Panc1 (cell line): Measurements from ENCODE around the gene OR8G5. TPM values are rescaled to one million over a fixed set of nuclear protein-coding genes. Genes with fewer than 3 reads are reported as not detected.

Source experiments
- ATAC-seq: fragments of 200-7000 bp; cut with Tn5 transposase; 2 replicates; pipeline ENCODE4 v1.9.1; 2020; ENCODE audit warnings: mild to moderate bottlenecking, moderate library complexity
- Bru-seq: library from RNA; stranded (reverse); fragments of 400-500 nt; gene quantifications from one replicate; lab custom pipeline; 2021; lab: Mats Ljungman, UMichigan
- BruChase-seq, 2 experiments: library from RNA; stranded (reverse); fragments of 400-500 nt; gene quantifications; one replicate each; lab custom pipeline; 2021; lab: Mats Ljungman, UMichigan
- BruUV-seq: library from RNA; stranded (reverse); fragments of 400-500 nt; replicated peaks from 2 replicates; lab custom pipeline; 2021; lab: Mats Ljungman, UMichigan
- CTCF ChIA-PET: fragments of 300-600 bp; sonication (Branson Sonifier 250); formaldehyde crosslinking; loops from one replicate; lab custom pipeline; 2022; ENCODE audit warnings: antibody characterized with exemption; lab: Charles Lee
- POLR2A ChIA-PET: fragments of 300-600 bp; sonication (Branson Sonifier 250); formaldehyde crosslinking; loops from one replicate; lab custom pipeline; 2022; ENCODE audit warnings: antibody characterized with exemption; lab: Charles Lee
- DNase-seq: peaks from one replicate; pipeline ENCODE4 v3.0.0-alpha.2; 2010; ENCODE audit warnings: low read depth, low spot score
- H3K27ac ChIP-seq: 2 replicates; pipeline ENCODE4 v1.5.1; 2011; ENCODE audit warnings: mild to moderate bottlenecking, low read length, inconsistent platforms
- H3K27me3 ChIP-seq: fragments of 200-500 bp; sonication (Bioruptor generic); 2 replicates; pipeline ENCODE4 v1.6.0; 2014; ENCODE audit warnings: low read length, inconsistent platforms; ENCODE audit not compliant: control insufficient read depth, insufficient read depth
- H3K36me3 ChIP-seq: fragments of 200-500 bp; sonication (Bioruptor generic); 2 replicates; pipeline ENCODE4 v1.5.1; 2014; ENCODE audit warnings: inconsistent platforms, mild to moderate bottlenecking, low read length, moderate library complexity; ENCODE audit not compliant: control insufficient read depth, insufficient read depth
- H3K4me1 ChIP-seq: 2 replicates; pipeline ENCODE4 v1.5.1; 2011; ENCODE audit warnings: inconsistent platforms, mild to moderate bottlenecking, low read length, moderate library complexity; ENCODE audit not compliant: control insufficient read depth, insufficient read depth
- H3K4me3 ChIP-seq, 2 experiments: 2 replicates each; pipeline ENCODE4 v1.5.1; 2011 to 2012; ENCODE audit warnings: low read depth in 2 of 2, low read length in 2 of 2, mild to moderate bottlenecking in 2 of 2, inconsistent platforms in 1 of 2, moderate library complexity in 1 of 2
- H3K9me3 ChIP-seq: fragments of 200-500 bp; sonication (Bioruptor generic); 2 replicates; pipeline ENCODE4 v1.5.1; 2014; ENCODE audit warnings: low read depth, mild to moderate bottlenecking, inconsistent platforms, low read length, moderate library complexity; ENCODE audit not compliant: control insufficient read depth, insufficient read depth
- CTCF ChIP-seq: fragments of 450-650 bp; IDR thresholded peaks from 2 replicates; pipeline ENCODE4 v1.5.1; 2017; ENCODE audit warnings: mild to moderate bottlenecking
- POLR2AphosphoS5 ChIP-seq: IDR thresholded peaks from 2 replicates; pipeline ENCODE4 v1.6.1; 2012; ENCODE audit warnings: mild to moderate bottlenecking, low read depth, low read length, moderate library complexity
- SIN3A ChIP-seq: IDR thresholded peaks from 2 replicates; pipeline ENCODE4 v1.6.1; 2012; ENCODE audit warnings: low read depth, mild to moderate bottlenecking, low read length, moderate library complexity, borderline replicate concordance; ENCODE audit not compliant: insufficient read depth
- TCF7L2 ChIP-seq: IDR thresholded peaks from 2 replicates; pipeline ENCODE4 v1.6.1; 2011; ENCODE audit warnings: mild to moderate bottlenecking, low read depth, low read length, inconsistent platforms
- in situ Hi-C: cut with HindIII; loops from 2 replicates; pipeline ENCODE4 v1.10.0; 2016; ENCODE audit warnings: low sequenced_read_pairs, low pct_unique_long_range_greater_than_20kb
- intact Hi-C: fragments of 100-400 bp; cut with micrococcal nuclease; formaldehyde crosslinking; loops from one replicate; pipeline ENCODE4 v1.10.0; 2022; ENCODE audit not compliant: unreplicated experiment
- long read RNA-seq: library from polyadenylated mRNA; unstranded; transcript quantifications from one replicate; pipeline ENCODE4 v2.0.0, GENCODE V29; 2021; ENCODE audit not compliant: unreplicated experiment
- polyA plus RNA-seq: library from polyadenylated mRNA; unstranded; fragments of >200 nt; gene quantifications from one replicate; pipeline ENCODE4 v1.2.1, GENCODE V29; 2012; ENCODE audit warnings: missing spikeins; ENCODE audit not compliant: insufficient read length
- total RNA-seq: library from RNA; stranded (reverse); gene quantifications from one replicate; pipeline ENCODE4 v1.2.1, GENCODE V29; 2021; ENCODE audit not compliant: unreplicated experiment
- TF ChIP-seq, protein P1 (sequence below), 2 experiments: IDR thresholded peaks; 2 replicates each; pipeline ENCODE4 v1.6.1; 2011 to 2012; ENCODE audit warnings: low read depth in 2 of 2, control low read depth in 1 of 2, low read length in 1 of 2, mild to moderate bottlenecking in 1 of 2, moderate library complexity in 1 of 2; ENCODE audit not compliant: insufficient read depth in 1 of 2

OR8G5 gene
- total RNA-seq (not detected), Bru-seq, nascent RNA (not detected), BruChase-seq, experiment 1, labeled RNA remaining after a 2-hour chase (not detected), BruChase-seq, experiment 2, labeled RNA remaining after a 6-hour chase (not detected)
- not detected for polyA plus RNA-seq
- long read RNA-seq, result 0 reads

DNA sequence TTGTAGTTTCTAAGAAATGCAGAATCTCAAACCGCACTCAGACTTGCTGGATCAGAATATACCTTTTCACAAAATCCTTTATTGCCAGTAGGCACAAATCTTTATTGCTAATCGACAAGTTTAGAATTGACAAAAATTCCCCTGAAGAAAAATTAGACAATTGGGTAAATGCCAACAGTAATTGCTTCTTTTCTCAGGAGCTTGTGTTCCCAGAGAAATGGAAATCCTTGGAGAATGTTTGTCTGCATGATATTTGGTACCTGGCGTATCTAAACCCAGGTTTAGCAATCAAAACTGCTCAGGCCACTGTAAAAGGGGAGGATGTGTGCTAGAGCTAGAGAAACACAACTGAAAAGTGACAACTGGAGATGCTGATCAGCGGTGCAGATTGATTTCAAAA, at the start of gene OR8G5:
OR8G5 (plus strand) TSS at position 301 of the 400 bp plus-strand sequence. CDS start 8,556 bp downstream, outside the sequence.
- ChIA-PET POLR2A (no interaction called here), CTCF (no interaction called here)
- no TSS peak for BruUV-seq
- intact Hi-C loops (no loop called here), in situ Hi-C loops (no loop called here)
- no peaks in the 10 kb centered on the region for H3K9me3 ChIP-seq
- TF ChIP-seq CTCF (no peak), POLR2AphosphoS5 (no peak), TCF7L2 (no peak), SIN3A (no peak)
- TF ChIP-seq, protein P1, sequence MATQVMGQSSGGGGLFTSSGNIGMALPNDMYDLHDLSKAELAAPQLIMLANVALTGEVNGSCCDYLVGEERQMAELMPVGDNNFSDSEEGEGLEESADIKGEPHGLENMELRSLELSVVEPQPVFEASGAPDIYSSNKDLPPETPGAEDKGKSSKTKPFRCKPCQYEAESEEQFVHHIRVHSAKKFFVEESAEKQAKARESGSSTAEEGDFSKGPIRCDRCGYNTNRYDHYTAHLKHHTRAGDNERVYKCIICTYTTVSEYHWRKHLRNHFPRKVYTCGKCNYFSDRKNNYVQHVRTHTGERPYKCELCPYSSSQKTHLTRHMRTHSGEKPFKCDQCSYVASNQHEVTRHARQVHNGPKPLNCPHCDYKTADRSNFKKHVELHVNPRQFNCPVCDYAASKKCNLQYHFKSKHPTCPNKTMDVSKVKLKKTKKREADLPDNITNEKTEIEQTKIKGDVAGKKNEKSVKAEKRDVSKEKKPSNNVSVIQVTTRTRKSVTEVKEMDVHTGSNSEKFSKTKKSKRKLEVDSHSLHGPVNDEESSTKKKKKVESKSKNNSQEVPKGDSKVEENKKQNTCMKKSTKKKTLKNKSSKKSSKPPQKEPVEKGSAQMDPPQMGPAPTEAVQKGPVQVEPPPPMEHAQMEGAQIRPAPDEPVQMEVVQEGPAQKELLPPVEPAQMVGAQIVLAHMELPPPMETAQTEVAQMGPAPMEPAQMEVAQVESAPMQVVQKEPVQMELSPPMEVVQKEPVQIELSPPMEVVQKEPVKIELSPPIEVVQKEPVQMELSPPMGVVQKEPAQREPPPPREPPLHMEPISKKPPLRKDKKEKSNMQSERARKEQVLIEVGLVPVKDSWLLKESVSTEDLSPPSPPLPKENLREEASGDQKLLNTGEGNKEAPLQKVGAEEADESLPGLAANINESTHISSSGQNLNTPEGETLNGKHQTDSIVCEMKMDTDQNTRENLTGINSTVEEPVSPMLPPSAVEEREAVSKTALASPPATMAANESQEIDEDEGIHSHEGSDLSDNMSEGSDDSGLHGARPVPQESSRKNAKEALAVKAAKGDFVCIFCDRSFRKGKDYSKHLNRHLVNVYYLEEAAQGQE (IDR thresholded peaks at IDR 0.05; ENCODE audit: insufficient read depth in 1 of 2, low read depth in 2 of 2, low read length in 1 of 2), result no peak
- ATAC-seq (no peak), DNase-seq (no peak)
- H3K27me3 ChIP-seq, result no peaks in the 10 kb centered on the region
- H3K4me3 ChIP-seq, result no peak within 1 kb of the TSS
- no peak within 1 kb of the TSS for H3K27ac ChIP-seq
- no peaks in the 10 kb centered on the region for H3K4me1 ChIP-seq
- H3K36me3 ChIP-seq, result no peaks in the 10 kb centered on the region

GRCh38 chr11:124207102-124207792, 48.9 kb upstream of the OR8G5 start:
- POLR2A ChIA-PET, result no interaction called here
- CTCF ChIA-PET, result no interaction called here

GRCh38 chr11:124209824-124210357, 46.3 kb upstream of the OR8G5 start:
- ChIA-PET CTCF (no interaction called here), POLR2A (no interaction called here)
- in situ Hi-C loops, result no loop called here
- Histone ChIP-seq H3K9me3 (no peaks in the 10 kb centered on the region), H3K36me3 (no peaks in the 10 kb centered on the region), H3K4me3 (no peak overlapping the region), H3K4me1 (no peaks in the 10 kb centered on the region), H3K27me3 (no peaks in the 10 kb centered on the region), H3K27ac (no peak overlapping the region)
- DNase-seq (no peak), ATAC-seq (no peak)
- intact Hi-C loops, result no loop called here
- TF ChIP-seq POLR2AphosphoS5, result no peak
- no peak for TF ChIP-seq TCF7L2
- no peak for TF ChIP-seq CTCF
- TF ChIP-seq, protein P1 (IDR thresholded peaks at IDR 0.05; ENCODE audit: insufficient read depth in 1 of 2, low read depth in 2 of 2, low read length in 1 of 2), result no peak
- TF ChIP-seq SIN3A, result no peak
- BruUV-seq, result no TSS peak

More at GRCh38 chr11:124207102-124207792, 48.9 kb upstream of the OR8G5 start:
- Histone ChIP-seq H3K4me1 (no peaks in the 10 kb centered on the region), H3K27ac (no peak overlapping the region), H3K9me3 (no peaks in the 10 kb centered on the region), H3K36me3 (no peaks in the 10 kb centered on the region), H3K4me3 (no peak overlapping the region), H3K27me3 (no peaks in the 10 kb centered on the region)
- no peak for TF ChIP-seq TCF7L2
- intact Hi-C loops (no loop called here), in situ Hi-C loops (no loop called here)
- DNase-seq (no peak), ATAC-seq (no peak)
- BruUV-seq, result no TSS peak
